ENCODE results near the gene SLC25A4.

DNA sequence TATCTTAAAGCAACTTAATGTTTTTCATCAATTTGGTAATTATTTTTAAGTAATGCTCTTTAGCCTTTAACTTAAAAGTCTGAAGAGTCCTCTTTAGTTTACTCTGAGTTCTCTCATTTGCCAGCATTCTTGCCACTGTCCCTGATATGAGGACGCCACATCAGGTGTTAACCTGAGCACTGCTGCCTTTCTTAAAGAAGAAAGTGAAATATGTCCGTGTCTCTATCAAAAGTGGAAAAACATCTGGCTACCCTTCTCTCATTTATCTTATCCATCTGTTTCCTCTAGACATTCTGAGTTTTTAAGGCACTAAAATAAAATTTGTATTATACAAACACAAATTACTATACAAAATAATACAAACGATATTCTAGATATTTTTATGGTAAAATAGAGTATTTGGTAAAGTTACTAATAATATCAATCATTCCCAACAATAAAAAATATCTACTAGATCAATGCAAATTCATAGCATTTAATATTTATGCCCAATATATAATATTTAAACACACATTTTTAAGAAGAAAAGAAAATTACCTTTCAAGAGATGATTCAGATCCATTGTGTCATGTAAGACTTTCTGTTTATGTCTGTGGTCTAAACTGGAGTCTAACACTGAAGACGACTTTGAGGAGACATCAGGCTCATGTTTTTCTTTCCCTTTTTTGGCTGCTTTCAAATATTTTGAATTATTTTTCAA is 46.7 kb downstream of the SLC25A4 start:
- TF ChIP-seq, protein P1, sequence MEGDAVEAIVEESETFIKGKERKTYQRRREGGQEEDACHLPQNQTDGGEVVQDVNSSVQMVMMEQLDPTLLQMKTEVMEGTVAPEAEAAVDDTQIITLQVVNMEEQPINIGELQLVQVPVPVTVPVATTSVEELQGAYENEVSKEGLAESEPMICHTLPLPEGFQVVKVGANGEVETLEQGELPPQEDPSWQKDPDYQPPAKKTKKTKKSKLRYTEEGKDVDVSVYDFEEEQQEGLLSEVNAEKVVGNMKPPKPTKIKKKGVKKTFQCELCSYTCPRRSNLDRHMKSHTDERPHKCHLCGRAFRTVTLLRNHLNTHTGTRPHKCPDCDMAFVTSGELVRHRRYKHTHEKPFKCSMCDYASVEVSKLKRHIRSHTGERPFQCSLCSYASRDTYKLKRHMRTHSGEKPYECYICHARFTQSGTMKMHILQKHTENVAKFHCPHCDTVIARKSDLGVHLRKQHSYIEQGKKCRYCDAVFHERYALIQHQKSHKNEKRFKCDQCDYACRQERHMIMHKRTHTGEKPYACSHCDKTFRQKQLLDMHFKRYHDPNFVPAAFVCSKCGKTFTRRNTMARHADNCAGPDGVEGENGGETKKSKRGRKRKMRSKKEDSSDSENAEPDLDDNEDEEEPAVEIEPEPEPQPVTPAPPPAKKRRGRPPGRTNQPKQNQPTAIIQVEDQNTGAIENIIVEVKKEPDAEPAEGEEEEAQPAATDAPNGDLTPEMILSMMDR (IDR thresholded peaks at IDR 0.05), result no peak
- no peak for TF ChIP-seq POLR2A (IDR thresholded peaks at IDR 0.05)

Measured in right lobe of liver (tissue), 4 donors.